Erythroblast (primary cell): ENCODE data around the gene DCUN1D2.

Source experiments
- GATA1 ChIP-seq: IDR thresholded peaks from 2 replicates; pipeline ENCODE4 v1.6.1; 2011; ENCODE audit warnings: low read depth, mild to moderate bottlenecking, control low read depth, low read length, moderate library complexity
- POLR2A ChIP-seq: IDR thresholded peaks from 2 replicates; pipeline ENCODE4 v1.6.1; 2011; ENCODE audit warnings: mild to moderate bottlenecking, low read length

GRCh38 chr13:113475911-113476310, 14.6 kb downstream of the DCUN1D2 start:
- TF ChIP-seq POLR2A = no peak
- TF ChIP-seq GATA1 = no peak
